Epithelial cell of prostate (primary cell): Measurements from ENCODE around the gene MAST2.
"Not testable (repeated sequence)": the region's sequence is repeated elsewhere in the genome, so short reads cannot be mapped to it uniquely, and the experiment has no call there.

Experiments
- DNase-seq: peaks from one replicate; pipeline ENCODE4 v3.0.0-alpha.2; 2011; ENCODE audit warnings: low read depth, low spot score
- H3K27ac ChIP-seq: fragments of 450-650 bp; 2 replicates; pipeline ENCODE4 v1.5.1; 2017; ENCODE audit warnings: mild to moderate bottlenecking

The MAST2 gene

GRCh38 chr1:45806129-45806528 is 2.7 kb downstream of the MAST2 start:
- no peak overlapping the region for H3K27ac ChIP-seq
- no peak for DNase-seq

- no peak overlapping the region for H3K27ac ChIP-seq
- DNase-seq, result no peak
These were observed 6.3 kb downstream of the MAST2 start for GRCh38 chr1:45809761-45810160.

- DNase-seq, result no peak
- H3K27ac ChIP-seq, result no peak overlapping the region
These were observed 11.4 kb downstream of the MAST2 start for GRCh38 chr1:45814776-45815175.

GRCh38 chr1:45815667-45816458 is 12.5 kb downstream of the MAST2 start:
- peak; percentile 10 for DNase-seq

GRCh38 chr1:45820173-45820572 is 16.8 kb downstream of the MAST2 start:
- no peak overlapping the region for H3K27ac ChIP-seq
- no peak for DNase-seq

More at GRCh38 chr1:45815667-45816458, 12.5 kb downstream of the MAST2 start:
- peak overlapping the region; percentile 3 for H3K27ac ChIP-seq

GRCh38 chr1:45820788-45821187 is 17.4 kb downstream of the MAST2 start:
- no peak overlapping the region for H3K27ac ChIP-seq
- DNase-seq, result no peak

GRCh38 chr1:45822644-45823043 is 19.2 kb downstream of the MAST2 start:
- no peak overlapping the region for H3K27ac ChIP-seq

GRCh38 chr1:45824607-45825006 is 21.2 kb downstream of the MAST2 start:
- no peak overlapping the region for H3K27ac ChIP-seq
- DNase-seq, result no peak

More at GRCh38 chr1:45822644-45823043, 19.2 kb downstream of the MAST2 start:
- no peak for DNase-seq

- no peak overlapping the region for H3K27ac ChIP-seq
- DNase-seq, result no peak
These were observed 23.8 kb downstream of the MAST2 start for GRCh38 chr1:45827256-45827655.

GRCh38 chr1:45828841-45829240 is 25.4 kb downstream of the MAST2 start:
- no peak for DNase-seq
- H3K27ac ChIP-seq, result no peak overlapping the region

GRCh38 chr1:45833361-45833760 is 29.9 kb downstream of the MAST2 start:
- no peak overlapping the region for H3K27ac ChIP-seq
- no peak for DNase-seq

- no peak for DNase-seq
- no peak overlapping the region for H3K27ac ChIP-seq
These were observed 31.3 kb downstream of the MAST2 start for GRCh38 chr1:45834689-45835088.

GRCh38 chr1:45836451-45836850 is 33.0 kb downstream of the MAST2 start:
- no peak for DNase-seq
- no peak overlapping the region for H3K27ac ChIP-seq

- not testable (repeated sequence) for H3K27ac ChIP-seq
These were observed 33.4 kb downstream of the MAST2 start for GRCh38 chr1:45836861-45837260.

GRCh38 chr1:45838322-45838721 is 34.9 kb downstream of the MAST2 start:
- H3K27ac ChIP-seq, DNase-seq: not testable (repeated sequence)

More at GRCh38 chr1:45836861-45837260, 33.4 kb downstream of the MAST2 start:
- DNase-seq, result not testable (repeated sequence)

GRCh38 chr1:45840704-45841103 is 37.3 kb downstream of the MAST2 start:
- no peak overlapping the region for H3K27ac ChIP-seq
- no peak for DNase-seq

GRCh38 chr1:45842786-45843185 is 39.4 kb downstream of the MAST2 start:
- no peak overlapping the region for H3K27ac ChIP-seq
- DNase-seq, result no peak

GRCh38 chr1:45843474-45843905 is 40.1 kb downstream of the MAST2 start:
- H3K27ac ChIP-seq, result no peak overlapping the region
- DNase-seq, result no peak

GRCh38 chr1:45844000-45844399 is 40.6 kb downstream of the MAST2 start:
- not testable (repeated sequence) for DNase-seq

GRCh38 chr1:45846931-45847330 is 43.5 kb downstream of the MAST2 start:
- no peak for DNase-seq
- no peak overlapping the region for H3K27ac ChIP-seq

More at GRCh38 chr1:45844000-45844399, 40.6 kb downstream of the MAST2 start:
- H3K27ac ChIP-seq, result not testable (repeated sequence)

- no peak for DNase-seq
- no peak overlapping the region for H3K27ac ChIP-seq
These were observed 44.7 kb downstream of the MAST2 start for GRCh38 chr1:45848097-45848496.

- H3K27ac ChIP-seq, result no peak overlapping the region
- no peak for DNase-seq
These were observed 45.3 kb downstream of the MAST2 start for GRCh38 chr1:45848714-45849113.
